Bronchial epithelial cell (primary cell): Measurements from ENCODE around the gene GRIK4. TPM values are rescaled to one million over a fixed set of nuclear protein-coding genes. Genes with fewer than 3 reads are reported as not detected.

ENCODE experiments used
- DNase-seq: peaks from one replicate; pipeline ENCODE4 v3.0.0-alpha.2; 2010; ENCODE audit warnings: low read depth
- FAIRE-seq: peaks from 2 replicates; lab custom pipeline; 2011; peaks lifted over from hg19 to GRCh38; lab: Jason Lieb, UNC
- H3K27me3 ChIP-seq: 2 replicates; pipeline ENCODE4 v1.5.1; 2011; ENCODE audit warnings: low read length; ENCODE audit not compliant: control insufficient read depth, insufficient read depth
- H3K36me3 ChIP-seq: 2 replicates; pipeline ENCODE4 v1.5.1; 2011; ENCODE audit warnings: low read length; ENCODE audit not compliant: control insufficient read depth, insufficient read depth
- H3K4me3 ChIP-seq: 2 replicates; pipeline ENCODE4 v1.5.1; 2011; ENCODE audit warnings: mild to moderate bottlenecking, low read depth, low read length, control low read depth
- CTCF ChIP-seq: IDR thresholded peaks from 2 replicates; pipeline ENCODE4 v1.5.1; 2011; ENCODE audit warnings: mild to moderate bottlenecking, moderate library complexity, low read length, control low read depth, inconsistent platforms; ENCODE audit not compliant: insufficient read depth, severe bottlenecking
- total RNA-seq: library from RNA; depleted of rRNA; stranded (reverse); fragments of >200 nt; gene quantifications from 2 replicates; pipeline ENCODE4 v1.2.1, GENCODE V29; 2014

Gene GRIK4
- total RNA-seq, 1 donor from 2014 or later: not detected

GRCh38 chr11:120925944-120926343 lies 414.4 kb downstream of the GRIK4 start:
- Histone ChIP-seq H3K36me3 (no peaks in the 10 kb centered on the region), H3K4me3 (no peak overlapping the region), H3K27me3 (no peaks in the 10 kb centered on the region)
- DNase-seq (no peak), FAIRE-seq (no peak)
- no peak for TF ChIP-seq CTCF

- Histone ChIP-seq H3K36me3 (no peaks in the 10 kb centered on the region), H3K4me3 (no peak overlapping the region), H3K27me3 (no peaks in the 10 kb centered on the region)
- DNase-seq (no peak), FAIRE-seq (no peak)
- no peak for TF ChIP-seq CTCF
These were observed 417.1 kb downstream of the GRIK4 start for GRCh38 chr11:120928627-120929026.

- no peaks in the 10 kb centered on the region for H3K36me3 ChIP-seq
- FAIRE-seq (no peak), DNase-seq (no peak)
- no peak overlapping the region for H3K4me3 ChIP-seq
- H3K27me3 ChIP-seq: no peaks in the 10 kb centered on the region
- TF ChIP-seq CTCF: no peak
These were observed 417.5 kb downstream of the GRIK4 start for GRCh38 chr11:120929090-120929489.

GRCh38 chr11:120929664-120930154 lies 418.2 kb downstream of the GRIK4 start:
- no peak for FAIRE-seq
- no peak overlapping the region for H3K4me3 ChIP-seq
- peak; percentile 25 for DNase-seq

GRCh38 chr11:120931057-120931779 lies 419.7 kb downstream of the GRIK4 start:
- FAIRE-seq (no peak), DNase-seq (no peak)
- no peak for TF ChIP-seq CTCF
- Histone ChIP-seq H3K27me3 (no peaks in the 10 kb centered on the region), H3K4me3 (no peak overlapping the region), H3K36me3 (no peaks in the 10 kb centered on the region)

More at GRCh38 chr11:120929664-120930154, 418.2 kb downstream of the GRIK4 start:
- Histone ChIP-seq H3K36me3 (no peaks in the 10 kb centered on the region), H3K27me3 (no peaks in the 10 kb centered on the region)
- TF ChIP-seq CTCF: peak; percentile 75
